HepG2 (cell line): ENCODE data around the gene LENEP. TPM values are rescaled to one million over a fixed set of nuclear protein-coding genes. Genes with fewer than 3 reads are reported as not detected.

ENCODE experiments used
- ATAC-seq: fragments of 200-7000 bp; cut with Tn5 transposase; 3 replicates; pipeline ENCODE4 v1.9.1; 2020; ENCODE audit warnings: mild to moderate bottlenecking, moderate library complexity
- BruUV-seq: library from RNA; stranded (reverse); fragments of 400-500 nt; replicated peaks from 2 replicates; lab custom pipeline; 2021; lab: Mats Ljungman, UMichigan
- CTCF ChIA-PET: fragments of 300-600 bp; formaldehyde crosslinking; extraction: SDS; loops from one replicate; lab custom pipeline; 2021; ENCODE audit warnings: low total read pairs, inconsistent platforms, low intra/inter-chr PET ratio; lab: Yijun Ruan, JAX
- POLR2A ChIA-PET: fragments of 350-600 bp; sonication (Branson Sonifier 250); formaldehyde crosslinking; loops from one replicate; lab custom pipeline; 2020; ENCODE audit warnings: antibody characterized with exemption, inconsistent platforms; lab: Yijun Ruan, JAX
- DNase-seq: peaks from one replicate; pipeline ENCODE4 v3.0.0-alpha.2; 2015; ENCODE audit warnings: low spot score
- FAIRE-seq: peaks from 3 replicates; lab custom pipeline; 2011; peaks lifted over from hg19 to GRCh38; lab: Jason Lieb, UNC
- H2AFZ ChIP-seq: one replicate; pipeline ENCODE4 v1.6.1; 2011; ENCODE audit warnings: low read length, inconsistent platforms
- H3K27ac ChIP-seq: fragments of 300-600 bp; 3 replicates; pipeline ENCODE4 v1.8.0; 2011; ENCODE audit warnings: mixed run types, mild to moderate bottlenecking, mixed read lengths, low read length, inconsistent platforms; ENCODE audit not compliant: insufficient read depth; ENCODE audit errors: extremely low read length
- H3K27me3 ChIP-seq, 2 experiments: fragments of 200-600 bp in 1 of 2; 2 replicates in 1 of 2; 3 replicates in 1 of 2; pipeline versions ENCODE4 v1.6.0 to v1.8.0; 2011; ENCODE audit warnings: low read length in 2 of 2, mild to moderate bottlenecking in 2 of 2, moderate library complexity in 2 of 2, inconsistent platforms in 1 of 2; ENCODE audit not compliant: insufficient read depth in 2 of 2, control insufficient read depth in 1 of 2
- H3K36me3 ChIP-seq, 2 experiments: fragments of 200-600 bp in 1 of 2; replicated peaks in 1 of 2; 2 replicates in 1 of 2; 3 replicates in 1 of 2; pipeline versions ENCODE4 v1.5.1 to v1.8.0; 2011; ENCODE audit warnings: low read length in 2 of 2, inconsistent platforms in 1 of 2; ENCODE audit not compliant: insufficient read depth in 2 of 2, control insufficient read depth in 1 of 2
- H3K4me1 ChIP-seq: 2 replicates; pipeline ENCODE4 v1.5.1; 2012; ENCODE audit warnings: low read length, inconsistent platforms; ENCODE audit not compliant: insufficient read depth
- H3K4me2 ChIP-seq: 2 replicates; pipeline ENCODE4 v1.6.0; 2011; ENCODE audit warnings: low read depth, low read length, inconsistent platforms
- H3K4me3 ChIP-seq, 3 experiments: fragments of 200-600 bp in 1 of 3; sonication (generic), shearing (Covaris generic) in 1 of 3; replicated peaks in 1 of 3; 2 replicates each; pipeline ENCODE4 v1.5.1; 2011 to 2016; ENCODE audit warnings: low read length in 3 of 3, inconsistent platforms in 2 of 3, low read depth in 2 of 3, mild to moderate bottlenecking in 2 of 3, control low read depth in 1 of 3, mixed read lengths in 1 of 3; ENCODE audit not compliant: insufficient read depth in 1 of 3
- H3K79me2 ChIP-seq: one replicate; pipeline ENCODE4 v1.6.1; 2011; ENCODE audit warnings: low read length, inconsistent platforms; ENCODE audit not compliant: insufficient read depth
- H3K9ac ChIP-seq: 2 replicates; pipeline ENCODE4 v1.6.0; 2011; ENCODE audit warnings: mild to moderate bottlenecking, low read depth, low read length, inconsistent platforms; ENCODE audit not compliant: insufficient read depth
- H3K9me3 ChIP-seq: 2 replicates; pipeline ENCODE4 v1.5.1; 2012; ENCODE audit warnings: mild to moderate bottlenecking, low read length
- H4K20me1 ChIP-seq: 2 replicates; pipeline ENCODE4 v1.6.0; 2011; ENCODE audit warnings: inconsistent platforms, mild to moderate bottlenecking, low read length, moderate library complexity; ENCODE audit not compliant: insufficient read depth
- REST ChIP-seq, 2 experiments: IDR thresholded peaks; 2 replicates each; pipeline ENCODE4 v1.6.1; 2011 to 2012; ENCODE audit warnings: low read length in 2 of 2, borderline replicate concordance in 1 of 2, low read depth in 1 of 2, mild to moderate bottlenecking in 1 of 2, moderate library complexity in 1 of 2
- U2AF1 ChIP-seq: fragments of 200-400 bp; formaldehyde crosslinking; optimal IDR thresholded peaks from 2 replicates; pipeline ENCODE3; 2017; ENCODE audit warnings: mild to moderate bottlenecking, low read depth, low read length
- ZNF3 ChIP-seq: IDR thresholded peaks from 2 replicates; pipeline ENCODE4 v1.7.0; 2017; ENCODE audit warnings: inconsistent platforms
- ZNF720 ChIP-seq: sonication (generic); formaldehyde crosslinking; IDR thresholded peaks from 2 replicates; pipeline ENCODE4 v1.4.0; 2020; ENCODE audit warnings: missing genetic modification reagents
- WGBS: methylation state at CpG from one replicate; pipeline ENCODE4 v1.1.6; 2017; ENCODE audit warnings: low lambda C conversion rate; 5-methylcytosine and 5-hydroxymethylcytosine counted together
- in situ Hi-C: cut with HindIII; loops from 2 replicates; pipeline ENCODE4 v1.10.0; 2017; ENCODE audit warnings: low pct_unique_long_range_greater_than_20kb; ENCODE audit not compliant: extremely low pct_ligation_motif_present
- intact Hi-C: fragments of 100-400 bp; cut with micrococcal nuclease; formaldehyde crosslinking; loops from one replicate; pipeline ENCODE4 v1.10.0; 2022; ENCODE audit not compliant: unreplicated experiment
- polyA plus RNA-seq, 8 experiments: library from polyadenylated mRNA; depleted of rRNA in 3 of 8; stranded (reverse) in 7 of 8; unstranded in 1 of 8; fragments of >200 nt; fragmentation: Illumina TruSeq in 4 of 8; extraction: Trizol in 4 of 8; gene quantifications; 2 replicates each; pipeline versions ENCODE4 v1.2.1 to v1.2.3, GENCODE V29; 2011 to 2016; ENCODE audit warnings: low read depth in 4 of 8, missing spikeins in 1 of 8, mixed read lengths in 1 of 8; ENCODE audit not compliant: insufficient read depth in 1 of 8
- total RNA-seq, 5 experiments: library from RNA; depleted of rRNA; stranded (reverse); fragments of >200 nt; fragmentation: Illumina TruSeq; extraction: Trizol; gene quantifications; 2 replicates each; pipeline ENCODE4 v1.2.3, GENCODE V29; 2016; ENCODE audit warnings: low read depth in 1 of 5
- TF ChIP-seq, protein P1 (sequence below): IDR thresholded peaks from 2 replicates; pipeline ENCODE4 v1.6.1; 2012; ENCODE audit warnings: low read length, improper control_type of control experiment

LENEP gene
- total and polyA plus RNA-seq, 2 of the 13 experiments (the other 11 are each of a cell fraction or from before 2014, with no cell fraction given): 0.29 TPM; not detected in 1

- TF ChIP-seq, protein P1, sequence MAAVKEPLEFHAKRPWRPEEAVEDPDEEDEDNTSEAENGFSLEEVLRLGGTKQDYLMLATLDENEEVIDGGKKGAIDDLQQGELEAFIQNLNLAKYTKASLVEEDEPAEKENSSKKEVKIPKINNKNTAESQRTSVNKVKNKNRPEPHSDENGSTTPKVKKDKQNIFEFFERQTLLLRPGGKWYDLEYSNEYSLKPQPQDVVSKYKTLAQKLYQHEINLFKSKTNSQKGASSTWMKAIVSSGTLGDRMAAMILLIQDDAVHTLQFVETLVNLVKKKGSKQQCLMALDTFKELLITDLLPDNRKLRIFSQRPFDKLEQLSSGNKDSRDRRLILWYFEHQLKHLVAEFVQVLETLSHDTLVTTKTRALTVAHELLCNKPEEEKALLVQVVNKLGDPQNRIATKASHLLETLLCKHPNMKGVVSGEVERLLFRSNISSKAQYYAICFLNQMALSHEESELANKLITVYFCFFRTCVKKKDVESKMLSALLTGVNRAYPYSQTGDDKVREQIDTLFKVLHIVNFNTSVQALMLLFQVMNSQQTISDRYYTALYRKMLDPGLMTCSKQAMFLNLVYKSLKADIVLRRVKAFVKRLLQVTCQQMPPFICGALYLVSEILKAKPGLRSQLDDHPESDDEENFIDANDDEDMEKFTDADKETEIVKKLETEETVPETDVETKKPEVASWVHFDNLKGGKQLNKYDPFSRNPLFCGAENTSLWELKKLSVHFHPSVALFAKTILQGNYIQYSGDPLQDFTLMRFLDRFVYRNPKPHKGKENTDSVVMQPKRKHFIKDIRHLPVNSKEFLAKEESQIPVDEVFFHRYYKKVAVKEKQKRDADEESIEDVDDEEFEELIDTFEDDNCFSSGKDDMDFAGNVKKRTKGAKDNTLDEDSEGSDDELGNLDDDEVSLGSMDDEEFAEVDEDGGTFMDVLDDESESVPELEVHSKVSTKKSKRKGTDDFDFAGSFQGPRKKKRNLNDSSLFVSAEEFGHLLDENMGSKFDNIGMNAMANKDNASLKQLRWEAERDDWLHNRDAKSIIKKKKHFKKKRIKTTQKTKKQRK: no peak
- TF ChIP-seq ZNF720 (CRISPR knock-in tag): no peak
- no peak for TF ChIP-seq REST (IDR thresholded peaks at IDR 0.05; ENCODE audit: borderline replicate concordance in 1 of 2, low read depth in 1 of 2, low read length in 2 of 2)
Observed at GRCh38 chr1:154966111-154966510, 27.3 kb upstream of the LENEP start (continued).

- H3K4me1 ChIP-seq: peaks cover 81% of the 10 kb centered on the region
- no peaks in the 10 kb centered on the region for H3K9me3 ChIP-seq
- DNase-seq (no peak), ATAC-seq (no peak), FAIRE-seq (no peak)
- peaks cover 23 to 59% of the 10 kb centered on the region in 2 experiments for H3K36me3 ChIP-seq
- H2AFZ ChIP-seq: no peak overlapping the region
- no peak overlapping the region for H3K27ac ChIP-seq
- WGBS: 87% methylated on average over 5 of the region's 5 CpGs
- no peak overlapping the region for H3K4me2 ChIP-seq
- no peaks in the 10 kb centered on the region for H3K27me3 ChIP-seq
- H4K20me1 ChIP-seq: no peaks in the 10 kb centered on the region
- in situ Hi-C loops: no loop called here
- intact Hi-C loops: no loop called here
- BruUV-seq: no TSS peak
- ChIA-PET POLR2A (no interaction called here), CTCF (no interaction called here)
- TF ChIP-seq U2AF1 (no peak), ZNF3 (CRISPR knock-in tag) (no peak)
- H3K79me2 ChIP-seq: peaks cover 46% of the 10 kb centered on the region
- no peak overlapping the region for H3K9ac ChIP-seq
- no peak overlapping the region for H3K4me3 ChIP-seq
Observed at GRCh38 chr1:154967331-154967950, 25.9 kb upstream of the LENEP start.
